NCI-H526 treated with DMSO at 0.1 percent for 48 hours (cell line): Measurements from ENCODE around the gene RHOXF2.

Source experiments
- DNase-seq: peaks from one replicate; lab custom pipeline; 2025; lab: John Stamatoyannopoulos, UW

Gene RHOXF2

GRCh38 chrX:120200851-120201250 lies 42.4 kb downstream of the RHOXF2 start:
- no peak for DNase-seq

DNA sequence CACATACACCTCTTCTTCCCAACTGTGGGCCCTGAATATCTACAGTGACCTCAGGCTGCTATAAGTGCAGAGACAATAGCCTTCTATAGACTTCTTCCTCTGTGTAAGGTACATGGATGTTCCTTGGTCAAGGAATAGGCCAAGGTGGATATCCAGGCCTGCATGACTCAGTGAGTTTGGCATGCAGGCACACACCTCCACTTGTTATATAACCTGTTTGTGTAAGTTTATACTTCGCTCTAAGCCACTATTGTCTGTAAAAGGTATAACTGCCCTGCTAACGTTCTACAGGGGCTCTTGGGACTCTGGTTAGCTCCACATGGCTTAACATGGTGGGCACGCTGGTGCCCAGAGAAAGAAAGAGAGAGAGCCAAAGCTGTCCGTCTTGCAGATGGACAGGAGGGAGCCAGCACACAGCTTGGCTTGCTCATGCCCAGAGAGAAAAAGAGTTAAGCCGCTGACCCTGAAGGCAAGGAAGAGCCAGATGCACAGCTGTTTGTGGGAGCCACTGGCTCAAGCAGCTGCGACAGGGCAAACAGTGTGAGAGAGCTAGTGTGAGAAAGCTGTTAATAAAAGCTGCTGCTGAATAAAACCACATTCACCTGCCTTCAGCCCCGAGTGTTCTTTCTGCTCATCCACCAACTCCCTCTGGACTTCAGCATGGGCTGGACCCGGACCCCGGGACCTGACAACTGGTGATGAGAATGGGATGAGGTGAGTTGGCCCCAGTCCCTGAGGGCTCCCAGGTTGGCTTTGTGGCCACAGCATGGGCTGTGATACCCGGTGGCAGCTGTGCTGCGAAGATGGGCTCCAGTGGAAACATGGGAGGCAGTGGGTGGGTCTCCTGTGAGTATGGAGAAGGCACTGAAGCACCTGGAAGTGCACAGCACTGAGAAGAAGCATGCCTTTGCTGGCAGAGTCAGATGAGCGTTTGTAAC lies 47.7 kb downstream of the RHOXF2 start:
- DNase-seq: no peak

DNA sequence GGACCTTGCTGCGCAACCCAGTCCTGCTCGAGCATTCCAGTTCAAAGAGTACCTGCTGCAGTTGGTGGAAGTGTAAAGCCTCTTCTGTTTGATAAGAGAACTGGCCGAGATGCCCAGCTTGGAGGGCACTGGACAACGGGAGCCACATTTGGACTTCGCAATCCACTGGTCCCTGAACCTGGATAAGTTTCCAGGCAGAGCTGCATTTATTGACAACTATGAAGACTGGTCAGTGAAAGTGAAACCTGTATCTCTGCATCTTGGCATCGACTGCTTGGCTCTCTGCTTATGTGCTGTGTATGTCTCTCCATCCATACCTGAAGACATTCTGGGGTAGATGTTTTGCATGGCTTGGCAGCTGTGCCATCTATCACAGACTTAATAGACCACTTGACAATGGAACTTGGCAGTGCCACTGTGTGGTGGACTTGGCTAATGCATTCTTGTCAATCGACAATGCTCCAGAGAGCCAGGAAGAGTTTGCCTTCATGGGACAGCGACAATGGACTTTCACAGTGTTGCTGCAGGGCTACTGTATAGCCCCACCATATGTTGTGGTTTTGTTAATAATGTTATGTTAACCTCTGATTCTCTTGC lies 48.7 kb downstream of the RHOXF2 start:
- DNase-seq: no peak

DNA sequence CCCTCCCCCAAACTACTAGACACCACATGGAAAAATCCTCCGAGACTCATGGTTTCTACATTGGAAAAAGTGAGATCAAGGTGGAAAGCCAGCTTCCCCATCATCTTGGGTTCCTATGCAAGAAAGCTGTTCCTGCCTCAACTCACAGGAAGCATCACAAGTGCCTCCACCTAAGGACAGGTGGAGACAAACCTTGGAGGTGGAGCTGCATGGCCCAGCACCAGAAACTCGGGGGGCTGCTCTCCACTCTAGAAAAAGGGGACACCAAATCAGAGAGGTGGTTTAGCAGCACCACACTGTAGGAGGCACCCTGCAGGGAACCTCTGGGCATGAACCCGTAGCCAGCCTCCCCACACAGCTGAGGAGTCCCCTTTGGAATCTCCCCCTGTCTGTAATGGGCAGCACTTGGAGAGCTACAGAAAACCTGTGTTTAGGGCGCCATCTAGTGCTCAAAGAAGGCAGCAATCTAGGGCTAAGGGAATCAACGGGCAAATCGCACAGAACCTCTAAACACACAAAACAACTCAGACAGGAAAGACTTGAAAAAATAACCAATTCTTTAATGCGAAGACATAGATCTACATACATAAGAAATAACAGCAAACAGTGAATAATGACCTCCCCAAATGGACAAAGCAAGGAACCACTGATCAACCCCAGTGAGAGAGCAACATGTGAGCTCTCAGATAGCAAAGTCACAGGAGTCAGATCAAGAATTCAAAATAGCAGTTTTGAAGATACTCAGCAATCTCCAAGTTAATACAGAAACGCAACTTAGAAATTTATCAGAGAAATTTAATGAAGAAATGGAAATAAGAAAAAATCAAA lies 55.2 kb downstream of the RHOXF2 start:
- DNase-seq: peak; percentile 2
